ENCODE measurements around the gene RBM39. TPM values are rescaled to one million over a fixed set of nuclear protein-coding genes. Genes with fewer than 3 reads are reported as not detected.

The RBM39 gene
- total RNA-seq, 1 experiment from 2014 or later: 282 TPM

DNA sequence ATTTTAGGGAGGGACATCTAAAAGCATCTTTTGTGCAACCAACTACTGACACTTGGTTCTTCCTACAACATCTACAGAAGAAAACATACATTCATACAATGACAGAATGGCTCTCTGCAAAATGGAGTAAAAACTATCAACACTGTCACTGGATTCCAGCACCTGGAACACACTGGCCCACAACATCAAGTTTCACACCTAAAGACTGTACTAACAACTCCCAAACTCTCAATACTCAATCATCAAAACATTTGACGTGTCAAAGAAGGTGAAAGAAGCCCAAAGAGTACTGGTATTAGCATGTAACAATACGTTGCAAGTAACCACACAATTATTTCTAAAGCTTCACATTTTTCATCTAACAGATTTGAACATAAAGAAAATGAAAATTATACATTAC is 79.5 kb downstream of the RBM39 start:
- H3K36me3 ChIP-seq (ENCODE audit: control insufficient read depth, insufficient read depth, low read length): no peaks in the 10 kb centered on the region; the same call in 1 of the 2 replicates
- H3K4me1 ChIP-seq (ENCODE audit: control insufficient read depth, insufficient read depth, low read length): peaks cover 23% of the 10 kb centered on the region
- no TSS peak for BruUV-seq (replicated peaks)
- no peaks in the 10 kb centered on the region for H3K27me3 ChIP-seq (ENCODE audit: control insufficient read depth, insufficient read depth, low read length)
- DNase-seq (ENCODE audit: low read depth, low spot score): no peak
- H3K27ac ChIP-seq (ENCODE audit: low read length): 0 out of 2 replicates have a peak overlapping the region, but pooled peaks have one; percentile 19
- peak overlapping the region; percentile 42 to 93 for H3K4me3 ChIP-seq (ENCODE audit: low read depth in 2 of 2, low read length in 2 of 2)
- CTCF ChIA-PET: no interaction called here
- no peaks in the 10 kb centered on the region for H3K9me3 ChIP-seq (ENCODE audit: control insufficient read depth, insufficient read depth, low read depth, low read length)
- POLR2A ChIA-PET: no interaction called here
- intact Hi-C loops (cut with micrococcal nuclease; ENCODE audit: unreplicated experiment) (no loop called here), in situ Hi-C loops (cut with HindIII; ENCODE audit: low pct_unique_long_range_greater_than_20kb, low sequenced_read_pairs) (no loop called here)
- TF ChIP-seq POLR2AphosphoS5 (IDR thresholded peaks at IDR 0.05; ENCODE audit: low read depth, low read length) (no peak; the same call in 1 of the 2 replicates), TCF7L2 (IDR thresholded peaks at IDR 0.05; ENCODE audit: low read depth, low read length) (no peak), SIN3A (IDR thresholded peaks at IDR 0.05; ENCODE audit: borderline replicate concordance, insufficient read depth, low read depth, low read length) (no peak)
- TF ChIP-seq, protein P1, sequence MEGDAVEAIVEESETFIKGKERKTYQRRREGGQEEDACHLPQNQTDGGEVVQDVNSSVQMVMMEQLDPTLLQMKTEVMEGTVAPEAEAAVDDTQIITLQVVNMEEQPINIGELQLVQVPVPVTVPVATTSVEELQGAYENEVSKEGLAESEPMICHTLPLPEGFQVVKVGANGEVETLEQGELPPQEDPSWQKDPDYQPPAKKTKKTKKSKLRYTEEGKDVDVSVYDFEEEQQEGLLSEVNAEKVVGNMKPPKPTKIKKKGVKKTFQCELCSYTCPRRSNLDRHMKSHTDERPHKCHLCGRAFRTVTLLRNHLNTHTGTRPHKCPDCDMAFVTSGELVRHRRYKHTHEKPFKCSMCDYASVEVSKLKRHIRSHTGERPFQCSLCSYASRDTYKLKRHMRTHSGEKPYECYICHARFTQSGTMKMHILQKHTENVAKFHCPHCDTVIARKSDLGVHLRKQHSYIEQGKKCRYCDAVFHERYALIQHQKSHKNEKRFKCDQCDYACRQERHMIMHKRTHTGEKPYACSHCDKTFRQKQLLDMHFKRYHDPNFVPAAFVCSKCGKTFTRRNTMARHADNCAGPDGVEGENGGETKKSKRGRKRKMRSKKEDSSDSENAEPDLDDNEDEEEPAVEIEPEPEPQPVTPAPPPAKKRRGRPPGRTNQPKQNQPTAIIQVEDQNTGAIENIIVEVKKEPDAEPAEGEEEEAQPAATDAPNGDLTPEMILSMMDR (IDR thresholded peaks at IDR 0.05): no peak
- TF ChIP-seq, protein P2, sequence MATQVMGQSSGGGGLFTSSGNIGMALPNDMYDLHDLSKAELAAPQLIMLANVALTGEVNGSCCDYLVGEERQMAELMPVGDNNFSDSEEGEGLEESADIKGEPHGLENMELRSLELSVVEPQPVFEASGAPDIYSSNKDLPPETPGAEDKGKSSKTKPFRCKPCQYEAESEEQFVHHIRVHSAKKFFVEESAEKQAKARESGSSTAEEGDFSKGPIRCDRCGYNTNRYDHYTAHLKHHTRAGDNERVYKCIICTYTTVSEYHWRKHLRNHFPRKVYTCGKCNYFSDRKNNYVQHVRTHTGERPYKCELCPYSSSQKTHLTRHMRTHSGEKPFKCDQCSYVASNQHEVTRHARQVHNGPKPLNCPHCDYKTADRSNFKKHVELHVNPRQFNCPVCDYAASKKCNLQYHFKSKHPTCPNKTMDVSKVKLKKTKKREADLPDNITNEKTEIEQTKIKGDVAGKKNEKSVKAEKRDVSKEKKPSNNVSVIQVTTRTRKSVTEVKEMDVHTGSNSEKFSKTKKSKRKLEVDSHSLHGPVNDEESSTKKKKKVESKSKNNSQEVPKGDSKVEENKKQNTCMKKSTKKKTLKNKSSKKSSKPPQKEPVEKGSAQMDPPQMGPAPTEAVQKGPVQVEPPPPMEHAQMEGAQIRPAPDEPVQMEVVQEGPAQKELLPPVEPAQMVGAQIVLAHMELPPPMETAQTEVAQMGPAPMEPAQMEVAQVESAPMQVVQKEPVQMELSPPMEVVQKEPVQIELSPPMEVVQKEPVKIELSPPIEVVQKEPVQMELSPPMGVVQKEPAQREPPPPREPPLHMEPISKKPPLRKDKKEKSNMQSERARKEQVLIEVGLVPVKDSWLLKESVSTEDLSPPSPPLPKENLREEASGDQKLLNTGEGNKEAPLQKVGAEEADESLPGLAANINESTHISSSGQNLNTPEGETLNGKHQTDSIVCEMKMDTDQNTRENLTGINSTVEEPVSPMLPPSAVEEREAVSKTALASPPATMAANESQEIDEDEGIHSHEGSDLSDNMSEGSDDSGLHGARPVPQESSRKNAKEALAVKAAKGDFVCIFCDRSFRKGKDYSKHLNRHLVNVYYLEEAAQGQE (IDR thresholded peaks at IDR 0.05; ENCODE audit: insufficient read depth in 1 of 2, low read depth in 2 of 2, low read length in 1 of 2): no peak
- no peak for ATAC-seq

DNA sequence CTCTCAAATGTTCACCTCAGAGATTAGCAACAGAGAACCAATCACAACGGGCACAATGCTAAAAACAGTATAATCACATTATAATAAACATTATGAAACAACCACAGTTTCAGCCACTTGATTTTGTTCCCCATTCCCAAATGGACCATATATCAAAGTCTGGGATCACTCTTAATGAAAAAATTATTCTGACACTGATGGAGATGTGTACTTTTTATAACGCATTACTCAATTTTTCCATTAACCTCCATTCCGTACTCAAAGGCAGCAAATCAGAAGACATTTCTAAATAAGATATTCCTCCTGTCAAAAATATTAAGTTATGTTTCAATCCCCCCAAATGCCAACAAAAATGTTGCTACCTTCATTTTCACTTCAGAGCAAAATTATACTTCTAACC is 80.2 kb downstream of the RBM39 start:
- H3K36me3 ChIP-seq (ENCODE audit: control insufficient read depth, insufficient read depth, low read length): no peaks in the 10 kb centered on the region; the same call in 1 of the 2 replicates
- BruUV-seq (replicated peaks): no TSS peak
- no peaks in the 10 kb centered on the region for H3K9me3 ChIP-seq (ENCODE audit: control insufficient read depth, insufficient read depth, low read depth, low read length)
- H3K27ac ChIP-seq (ENCODE audit: low read length): no peak overlapping the region
- ChIA-PET CTCF (no interaction called here), POLR2A (interaction anchor here (0.5 kb wide), 1 partner anchor 49 kb away, joined by 4 read pairs; no protein-coding TSS in a partner anchor)
- H3K27me3 ChIP-seq (ENCODE audit: control insufficient read depth, insufficient read depth, low read length): no peaks in the 10 kb centered on the region
- H3K4me1 ChIP-seq (ENCODE audit: control insufficient read depth, insufficient read depth, low read length): peaks cover 23% of the 10 kb centered on the region
- DNase-seq (ENCODE audit: low read depth, low spot score): no peak
- in situ Hi-C loops (cut with HindIII; ENCODE audit: low pct_unique_long_range_greater_than_20kb, low sequenced_read_pairs) (no loop called here), intact Hi-C loops (cut with micrococcal nuclease; ENCODE audit: unreplicated experiment) (no loop called here)
- ATAC-seq: no peak
- TF ChIP-seq POLR2AphosphoS5 (IDR thresholded peaks at IDR 0.05; ENCODE audit: low read depth, low read length) (no peak), SIN3A (IDR thresholded peaks at IDR 0.05; ENCODE audit: borderline replicate concordance, insufficient read depth, low read depth, low read length) (no peak)
- TF ChIP-seq, protein P1 (IDR thresholded peaks at IDR 0.05): no peak
- peak overlapping the region; percentile 9 to 93; a peak in 3 of 4 replicates for H3K4me3 ChIP-seq (ENCODE audit: low read depth in 2 of 2, low read length in 2 of 2)

Measured in Panc1 (cell line).